Kidney epithelial cell (primary cell): ENCODE data around the gene ZCWPW1. TPM values are rescaled to one million over a fixed set of nuclear protein-coding genes. Genes with fewer than 3 reads are reported as not detected.
"Not testable (repeated sequence)": the region's sequence is repeated elsewhere in the genome, so short reads cannot be mapped to it uniquely, and the experiment has no call there.

Experiments
- DNase-seq: peaks from one replicate; pipeline ENCODE4 v3.0.0-alpha.2; 2010; ENCODE audit warnings: low read depth
- H3K27me3 ChIP-seq: 2 replicates; pipeline ENCODE4 v1.6.0; 2011; ENCODE audit warnings: low read length; ENCODE audit not compliant: control insufficient read depth, insufficient read depth
- H3K36me3 ChIP-seq: 2 replicates; pipeline ENCODE4 v1.5.1; 2011; ENCODE audit warnings: low read length; ENCODE audit not compliant: control insufficient read depth, insufficient read depth
- H3K4me3 ChIP-seq: 2 replicates; pipeline ENCODE4 v1.5.1; 2011; ENCODE audit warnings: low read depth, mild to moderate bottlenecking, control low read depth, low read length
- CTCF ChIP-seq: IDR thresholded peaks from 2 replicates; pipeline ENCODE4 v1.5.1; 2011; ENCODE audit warnings: mild to moderate bottlenecking, moderate library complexity, low read length, control low read depth, inconsistent platforms; ENCODE audit not compliant: insufficient read depth, poor library complexity, severe bottlenecking
- total RNA-seq: library from RNA; depleted of rRNA; stranded (reverse); fragments of >200 nt; gene quantifications from 2 replicates; pipeline ENCODE4 v1.2.3, GENCODE V29; 2015

Gene ZCWPW1
- total RNA-seq, 1 donor from 2014 or later: 0.88 TPM

DNA sequence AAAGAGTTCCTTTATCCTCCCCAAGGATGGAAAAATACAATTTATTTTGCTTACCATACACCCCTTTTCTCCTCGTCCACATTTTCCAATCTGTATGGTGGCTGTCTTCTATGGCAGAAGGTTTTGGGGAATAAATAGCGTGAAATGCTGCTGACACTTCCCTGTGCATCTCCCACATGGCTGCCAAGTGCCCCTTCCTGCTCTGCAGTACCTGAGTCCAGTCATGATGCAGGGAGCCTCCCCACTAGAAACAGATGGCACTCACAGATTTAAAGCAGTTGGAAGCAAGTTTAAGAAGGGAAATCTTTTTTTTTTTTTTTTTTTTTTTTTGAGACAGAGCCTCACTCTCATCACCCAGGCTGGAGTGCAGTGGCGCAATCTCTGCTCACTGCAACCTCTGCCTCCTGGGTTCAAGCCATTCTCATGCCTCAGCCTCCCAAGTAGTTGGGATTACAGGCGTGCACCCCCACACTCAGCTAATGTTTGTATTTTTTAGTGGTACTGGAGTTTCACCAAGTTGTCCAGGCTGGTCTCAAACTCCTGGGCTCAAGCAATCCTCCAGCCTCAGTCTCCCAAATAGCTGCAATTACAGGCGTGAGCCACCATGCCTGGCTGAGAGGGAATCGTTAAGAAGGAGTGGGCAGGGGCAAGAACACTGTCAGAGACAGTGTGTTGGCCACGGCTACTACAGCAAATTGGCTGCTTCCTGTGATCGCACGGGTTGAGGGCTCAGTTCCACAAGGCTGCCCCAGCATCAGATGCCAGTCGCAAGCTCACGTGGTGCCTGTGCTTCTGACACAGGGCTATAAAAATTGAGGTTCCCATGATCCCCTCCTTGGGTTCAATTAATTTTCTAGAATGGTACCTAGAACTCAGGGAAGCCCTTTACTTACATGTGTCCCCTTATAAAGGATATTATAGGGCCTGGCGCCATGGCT lies 60.6 kb downstream of the ZCWPW1 start:
- Histone ChIP-seq H3K27me3 (no peaks in the 10 kb centered on the region), H3K4me3 (no peak overlapping the region), H3K36me3 (no peaks in the 10 kb centered on the region)
- no peak for DNase-seq
- TF ChIP-seq CTCF: no peak

- DNase-seq: no peak
Observed at GRCh38 chr7:100367251-100367620, 61.3 kb downstream of the ZCWPW1 start.

DNA sequence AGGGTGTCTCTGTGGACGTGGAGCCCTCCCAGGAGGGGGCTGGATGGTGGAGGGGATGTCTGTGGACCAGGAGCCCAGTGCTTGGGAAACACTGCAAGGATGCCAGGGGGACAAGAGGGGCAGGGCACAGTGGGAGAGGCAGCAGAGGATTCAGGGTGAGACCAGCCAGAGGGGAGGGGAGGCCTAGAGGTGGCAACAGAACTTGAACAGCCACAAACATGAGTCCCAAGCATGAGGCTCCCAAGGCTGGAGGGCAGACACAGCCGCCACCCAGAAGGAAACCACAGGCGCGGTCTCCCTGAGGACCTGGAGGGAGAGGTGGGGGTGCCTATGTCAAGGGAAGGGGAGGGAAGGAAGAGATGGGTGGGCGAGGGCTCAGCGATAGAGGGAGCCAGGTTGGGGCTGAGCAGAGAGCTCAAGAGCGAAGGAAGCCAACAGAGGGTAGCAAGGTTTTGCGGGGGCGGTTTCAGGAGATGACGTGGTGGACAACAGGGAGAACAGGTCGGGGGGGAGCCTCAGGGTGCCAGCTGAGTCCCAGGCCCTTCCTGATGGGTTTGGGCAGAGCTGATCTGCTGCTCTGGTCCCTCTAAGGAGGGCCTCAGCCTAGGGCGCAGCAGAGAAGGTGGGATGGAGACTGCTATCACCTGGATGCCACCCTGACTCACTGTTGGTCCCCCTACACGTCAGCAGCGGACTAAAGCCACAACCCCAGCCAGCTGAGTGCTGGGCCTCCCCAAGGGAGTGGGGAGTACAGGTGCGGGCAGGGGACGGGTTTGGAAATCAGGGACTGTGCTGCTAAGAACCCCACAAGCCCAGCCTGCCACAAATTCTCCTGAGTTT lies 61.9 kb downstream of the ZCWPW1 start:
- no peak for DNase-seq
- no peak for TF ChIP-seq CTCF
- Histone ChIP-seq H3K36me3 (no peaks in the 10 kb centered on the region), H3K4me3 (no peak overlapping the region), H3K27me3 (no peaks in the 10 kb centered on the region)

More at GRCh38 chr7:100367251-100367620, 61.3 kb downstream of the ZCWPW1 start:
- no peaks in the 10 kb centered on the region for H3K27me3 ChIP-seq
- no peak for TF ChIP-seq CTCF
- no peaks in the 10 kb centered on the region for H3K36me3 ChIP-seq
- H3K4me3 ChIP-seq: no peak overlapping the region

- not testable (repeated sequence) for H3K36me3 ChIP-seq, H3K4me3 ChIP-seq, DNase-seq, H3K27me3 ChIP-seq
Observed at GRCh38 chr7:100365998-100366367, 62.5 kb downstream of the ZCWPW1 start.

DNA sequence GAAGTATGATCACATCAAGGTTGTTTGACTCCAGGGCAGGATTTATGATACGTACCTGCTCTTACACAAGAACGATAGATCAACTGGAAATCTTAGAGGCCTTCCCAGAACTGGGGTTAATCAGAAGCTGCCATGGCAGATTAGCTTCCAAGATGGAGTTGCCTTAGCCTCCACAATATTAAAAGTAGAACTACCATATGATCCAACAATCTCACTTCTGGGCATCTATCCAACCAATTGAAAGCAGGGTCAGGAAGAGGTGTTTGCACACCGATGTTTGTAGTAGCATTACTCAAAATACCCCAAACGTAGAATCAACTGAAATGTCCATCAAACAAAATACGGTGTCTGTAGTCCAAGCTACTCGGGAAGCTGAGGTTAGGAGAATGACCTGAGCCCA lies 64.0 kb downstream of the ZCWPW1 start:
- H3K4me3 ChIP-seq: no peak overlapping the region
- no peak for DNase-seq
- no peak for TF ChIP-seq CTCF
- no peaks in the 10 kb centered on the region for H3K36me3 ChIP-seq
- no peaks in the 10 kb centered on the region for H3K27me3 ChIP-seq

GRCh38 chr7:100363797-100364196 lies 64.7 kb downstream of the ZCWPW1 start:
- not testable (repeated sequence) for H3K4me3 ChIP-seq, DNase-seq, H3K36me3 ChIP-seq, H3K27me3 ChIP-seq

GRCh38 chr7:100363098-100363497 lies 65.4 kb downstream of the ZCWPW1 start:
- no peak overlapping the region for H3K4me3 ChIP-seq
- no peak for TF ChIP-seq CTCF
- peaks cover 2% of the 10 kb centered on the region for H3K36me3 ChIP-seq
- H3K27me3 ChIP-seq: no peaks in the 10 kb centered on the region
- no peak for DNase-seq
